Stomach (tissue), 4 donors: Measurements from ENCODE around the gene SLC25A28.

Source experiments
- EP300 ChIP-seq: sonication (generic); formaldehyde crosslinking; IDR thresholded peaks from one replicate; pipeline ENCODE4 v1.6.1; 2017; ENCODE audit warnings: antibody characterized with exemption
- POLR2A ChIP-seq, 4 donors: fragments of 450-650 bp; IDR thresholded peaks; one replicate each; pipeline ENCODE4 v1.6.1; 2016; ENCODE audit warnings: antibody characterized with exemption in 4 of 4, control low read depth in 2 of 4, mild to moderate bottlenecking in 1 of 4, moderate library complexity in 1 of 4
- POLR2AphosphoS5 ChIP-seq, 3 donors: sonication (generic); formaldehyde crosslinking; IDR thresholded peaks; one replicate each; pipeline ENCODE4 v1.6.1; 2016; ENCODE audit warnings: antibody characterized with exemption in 3 of 3
- TF ChIP-seq, protein P1 (sequence below), 7 experiments: fragments of 450-650 bp in 4 of 7; fragments of 200-600 bp in 3 of 7; sonication (generic) in 3 of 7; IDR thresholded peaks; one replicate each; pipeline ENCODE4 v1.5.1; 2016 to 2019; ENCODE audit warnings: antibody characterized with exemption in 7 of 7, control low read depth in 2 of 7, mild to moderate bottlenecking in 1 of 7

DNA sequence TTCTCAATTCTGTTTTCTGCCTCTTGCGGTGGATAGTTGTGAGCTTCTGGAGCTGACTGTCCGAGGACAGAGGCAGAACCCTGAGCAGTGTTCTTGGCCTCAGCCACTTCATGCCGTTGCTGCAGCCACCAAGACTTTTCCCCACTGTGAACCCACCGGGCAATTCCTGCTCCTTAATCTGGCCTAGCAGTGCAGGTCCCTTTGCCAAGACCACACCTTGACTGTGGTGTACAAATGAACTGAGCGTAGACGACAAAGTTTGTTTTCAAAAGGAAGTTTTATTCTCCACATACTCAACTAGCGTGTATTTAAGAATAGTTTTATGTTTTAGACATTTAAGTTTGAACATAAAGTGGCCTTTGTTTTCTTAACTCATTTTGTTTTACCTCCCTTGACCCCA, 29.4 kb downstream of the SLC25A28 start:
- TF ChIP-seq, protein P1, sequence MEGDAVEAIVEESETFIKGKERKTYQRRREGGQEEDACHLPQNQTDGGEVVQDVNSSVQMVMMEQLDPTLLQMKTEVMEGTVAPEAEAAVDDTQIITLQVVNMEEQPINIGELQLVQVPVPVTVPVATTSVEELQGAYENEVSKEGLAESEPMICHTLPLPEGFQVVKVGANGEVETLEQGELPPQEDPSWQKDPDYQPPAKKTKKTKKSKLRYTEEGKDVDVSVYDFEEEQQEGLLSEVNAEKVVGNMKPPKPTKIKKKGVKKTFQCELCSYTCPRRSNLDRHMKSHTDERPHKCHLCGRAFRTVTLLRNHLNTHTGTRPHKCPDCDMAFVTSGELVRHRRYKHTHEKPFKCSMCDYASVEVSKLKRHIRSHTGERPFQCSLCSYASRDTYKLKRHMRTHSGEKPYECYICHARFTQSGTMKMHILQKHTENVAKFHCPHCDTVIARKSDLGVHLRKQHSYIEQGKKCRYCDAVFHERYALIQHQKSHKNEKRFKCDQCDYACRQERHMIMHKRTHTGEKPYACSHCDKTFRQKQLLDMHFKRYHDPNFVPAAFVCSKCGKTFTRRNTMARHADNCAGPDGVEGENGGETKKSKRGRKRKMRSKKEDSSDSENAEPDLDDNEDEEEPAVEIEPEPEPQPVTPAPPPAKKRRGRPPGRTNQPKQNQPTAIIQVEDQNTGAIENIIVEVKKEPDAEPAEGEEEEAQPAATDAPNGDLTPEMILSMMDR (IDR thresholded peaks at IDR 0.05): no peak
- TF ChIP-seq EP300 (no peak), POLR2AphosphoS5 (IDR thresholded peaks at IDR 0.05) (no peak), POLR2A (IDR thresholded peaks at IDR 0.05) (no peak)
